GM18951 (cell line): ENCODE results near the gene EPB41.
"Not testable (repeated sequence)": the region's sequence is repeated elsewhere in the genome, so short reads cannot be mapped to it uniquely, and the experiment has no call there.

Experiments
- POLR2A ChIP-seq: IDR thresholded peaks from 4 replicates; pipeline ENCODE4 v1.6.1; 2011; ENCODE audit warnings: mild to moderate bottlenecking; ENCODE audit not compliant: insufficient read length, insufficient read depth; ENCODE audit errors: extremely low read depth
- in situ Hi-C: fragments of 300-500 bp; cut with MboI; formaldehyde crosslinking; loops from one replicate; pipeline ENCODE4 v1.12.0; 2022; ENCODE audit warnings: low sequenced_read_pairs, mixed read lengths, inconsistent platforms; ENCODE audit not compliant: unreplicated experiment

Gene EPB41

GRCh38 chr1:29077155-29077554 lies 162.8 kb downstream of the EPB41 start:
- in situ Hi-C loops = no loop called here

GRCh38 chr1:29079916-29080629 lies 165.7 kb downstream of the EPB41 start:
- in situ Hi-C loops = not testable (repeated sequence)

More at GRCh38 chr1:29077155-29077554, 162.8 kb downstream of the EPB41 start:
- no peak for TF ChIP-seq POLR2A

GRCh38 chr1:29081201-29081600 lies 166.8 kb downstream of the EPB41 start:
- in situ Hi-C loops = no loop called here
- TF ChIP-seq POLR2A = no peak

- TF ChIP-seq POLR2A = no peak
- in situ Hi-C loops = no loop called here
These were observed 168.2 kb downstream of the EPB41 start for GRCh38 chr1:29082519-29082918.

GRCh38 chr1:29083317-29084195 lies 169.2 kb downstream of the EPB41 start:
- in situ Hi-C loops = no loop called here
- no peak for TF ChIP-seq POLR2A

- no peak for TF ChIP-seq POLR2A
- in situ Hi-C loops = no loop called here
These were observed 169.8 kb downstream of the EPB41 start for GRCh38 chr1:29084196-29084521.

GRCh38 chr1:29090937-29091618 lies 176.7 kb downstream of the EPB41 start:
- in situ Hi-C loops = no loop called here
- no peak for TF ChIP-seq POLR2A

GRCh38 chr1:29092704-29093103 lies 178.3 kb downstream of the EPB41 start:
- in situ Hi-C loops = not testable (repeated sequence)

GRCh38 chr1:29094433-29094832 lies 180.1 kb downstream of the EPB41 start:
- no peak for TF ChIP-seq POLR2A

GRCh38 chr1:29094954-29095353 lies 180.6 kb downstream of the EPB41 start:
- no peak for TF ChIP-seq POLR2A
- in situ Hi-C loops = no loop called here

More at GRCh38 chr1:29094433-29094832, 180.1 kb downstream of the EPB41 start:
- in situ Hi-C loops = no loop called here

GRCh38 chr1:29096231-29096886 lies 182.0 kb downstream of the EPB41 start:
- no peak for TF ChIP-seq POLR2A
- in situ Hi-C loops = no loop called here

- TF ChIP-seq POLR2A = no peak
- in situ Hi-C loops = no loop called here
These were observed 184.9 kb downstream of the EPB41 start for GRCh38 chr1:29099286-29099685.

GRCh38 chr1:29100487-29100886 lies 186.1 kb downstream of the EPB41 start:
- in situ Hi-C loops = loop anchor here (5.0 kb wide), 1 partner anchor 58 kb away; no protein-coding TSS in a partner anchor

More at GRCh38 chr1:29100487-29100886, 186.1 kb downstream of the EPB41 start:
- TF ChIP-seq POLR2A = no peak
